ENCODE data around the gene UNC5C.

DNA sequence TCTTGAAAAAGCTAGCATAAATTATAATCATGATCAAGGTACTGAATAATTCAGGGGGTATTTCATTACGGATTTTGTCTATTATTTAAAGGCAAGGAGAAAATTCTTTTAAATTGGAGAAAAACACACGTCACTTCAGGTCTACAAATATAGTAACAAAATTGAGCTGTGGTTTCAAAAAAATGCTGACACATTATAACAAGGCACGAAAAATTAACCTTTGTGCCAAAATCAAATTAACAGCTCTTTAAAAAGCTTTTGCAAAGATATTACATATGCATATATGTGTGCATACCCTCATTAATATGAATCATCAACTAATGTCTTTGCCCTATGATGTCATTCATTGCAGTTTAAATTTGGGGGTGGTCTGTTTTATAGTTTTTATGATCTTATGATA is 44.3 kb downstream of the UNC5C start:
- TF ChIP-seq, protein P1, sequence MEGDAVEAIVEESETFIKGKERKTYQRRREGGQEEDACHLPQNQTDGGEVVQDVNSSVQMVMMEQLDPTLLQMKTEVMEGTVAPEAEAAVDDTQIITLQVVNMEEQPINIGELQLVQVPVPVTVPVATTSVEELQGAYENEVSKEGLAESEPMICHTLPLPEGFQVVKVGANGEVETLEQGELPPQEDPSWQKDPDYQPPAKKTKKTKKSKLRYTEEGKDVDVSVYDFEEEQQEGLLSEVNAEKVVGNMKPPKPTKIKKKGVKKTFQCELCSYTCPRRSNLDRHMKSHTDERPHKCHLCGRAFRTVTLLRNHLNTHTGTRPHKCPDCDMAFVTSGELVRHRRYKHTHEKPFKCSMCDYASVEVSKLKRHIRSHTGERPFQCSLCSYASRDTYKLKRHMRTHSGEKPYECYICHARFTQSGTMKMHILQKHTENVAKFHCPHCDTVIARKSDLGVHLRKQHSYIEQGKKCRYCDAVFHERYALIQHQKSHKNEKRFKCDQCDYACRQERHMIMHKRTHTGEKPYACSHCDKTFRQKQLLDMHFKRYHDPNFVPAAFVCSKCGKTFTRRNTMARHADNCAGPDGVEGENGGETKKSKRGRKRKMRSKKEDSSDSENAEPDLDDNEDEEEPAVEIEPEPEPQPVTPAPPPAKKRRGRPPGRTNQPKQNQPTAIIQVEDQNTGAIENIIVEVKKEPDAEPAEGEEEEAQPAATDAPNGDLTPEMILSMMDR (IDR thresholded peaks at IDR 0.05): no peak
- TF ChIP-seq POLR2A (IDR thresholded peaks at IDR 0.05; ENCODE audit: low read depth): no peak
